GM21717 (cell line): ENCODE results near the gene GDPD2.

Experiments
- ATAC-seq: cut with Tn5 transposase; IDR thresholded peaks from one replicate; pipeline ENCODE4 v1.9.1; 2021; ENCODE audit warnings: mild to moderate bottlenecking, moderate library complexity; ENCODE audit not compliant: unreplicated experiment

The GDPD2 gene

GRCh38 chrX:70470850-70471289 is 47.8 kb downstream of the GDPD2 start:
- peak; percentile 52 for ATAC-seq

GRCh38 chrX:70476166-70476933 is 53.2 kb downstream of the GDPD2 start:
- ATAC-seq: no peak

- no peak for ATAC-seq
These were observed 54.0 kb downstream of the GDPD2 start for GRCh38 chrX:70476934-70477733.

- no peak for ATAC-seq
These were observed 54.6 kb downstream of the GDPD2 start for GRCh38 chrX:70477734-70478075.

GRCh38 chrX:70478526-70479245 is 55.6 kb downstream of the GDPD2 start:
- no peak for ATAC-seq

GRCh38 chrX:70479247-70479921 is 56.3 kb downstream of the GDPD2 start:
- no peak for ATAC-seq

GRCh38 chrX:70479922-70480659 is 57.0 kb downstream of the GDPD2 start:
- ATAC-seq: no peak

- ATAC-seq: no peak
These were observed 57.5 kb downstream of the GDPD2 start for GRCh38 chrX:70480660-70481018.

- ATAC-seq: no peak
These were observed 58.6 kb downstream of the GDPD2 start for GRCh38 chrX:70481471-70482270.

GRCh38 chrX:70482300-70482699 is 59.2 kb downstream of the GDPD2 start:
- no peak for ATAC-seq
